Heart left ventricle (tissue), 16 donors: ENCODE results near the gene NAE1. TPM values are rescaled to one million over a fixed set of nuclear protein-coding genes. Genes with fewer than 3 reads are reported as not detected.

Experiments used
- ATAC-seq, 4 donors: fragments of 200-7000 bp; cut with Tn5 transposase; one replicate each; pipeline ENCODE4 v1.9.1; 2020 to 2022; ENCODE audit warnings: moderate library complexity in 4 of 4, mild to moderate bottlenecking in 3 of 4, moderate number of reproducible peaks in 1 of 4
- DNase-seq, 5 donors: peaks; one replicate each; pipeline ENCODE4 v3.0.0-alpha.2; 2020
- H3K27ac ChIP-seq, 12 donors: fragments of 200-600 bp; sonication (generic) in 4 of 12; one replicate each; pipeline versions ENCODE4 v1.5.0 to v1.8.0; 2016 to 2022; ENCODE audit warnings: mild to moderate bottlenecking in 2 of 12
- H3K27me3 ChIP-seq, 9 donors: fragments of 200-600 bp; sonication (generic) in 2 of 9; one replicate each; pipeline versions ENCODE4 v1.5.1 to v1.8.0; 2016 to 2022; ENCODE audit warnings: mild to moderate bottlenecking in 3 of 9
- H3K36me3 ChIP-seq, 9 donors: fragments of 200-600 bp; sonication (generic) in 2 of 9; one replicate each; pipeline versions ENCODE4 v1.5.0 to v1.8.0; 2018 to 2022; ENCODE audit warnings: mild to moderate bottlenecking in 2 of 9
- H3K4me1 ChIP-seq, 12 donors: fragments of 200-600 bp; sonication (generic) in 4 of 12; one replicate each; pipeline versions ENCODE4 v1.5.0 to v1.8.0; 2016 to 2022; ENCODE audit warnings: mild to moderate bottlenecking in 3 of 12
- H3K4me3 ChIP-seq, 12 donors: fragments of 200-600 bp; sonication (generic) in 4 of 12; one replicate each; pipeline versions ENCODE4 v1.5.0 to v1.8.0; 2017 to 2022; ENCODE audit warnings: mild to moderate bottlenecking in 9 of 12, moderate library complexity in 4 of 12
- H3K9me3 ChIP-seq, 12 donors: fragments of 200-600 bp; sonication (generic) in 4 of 12; one replicate each; pipeline versions ENCODE4 v1.5.0 to v1.8.0; 2016 to 2022; ENCODE audit warnings: mild to moderate bottlenecking in 1 of 12
- CTCF ChIP-seq, 12 donors: fragments of 200-600 bp; sonication (generic) in 4 of 12; IDR thresholded peaks; one replicate each; pipeline versions ENCODE4 v1.5.0 to v1.8.0; 2018 to 2022; ENCODE audit warnings: antibody characterized with exemption in 12 of 12, mild to moderate bottlenecking in 5 of 12
- POLR2A ChIP-seq, 2 donors: fragments of 450-650 bp; IDR thresholded peaks; one replicate each; pipeline ENCODE4 v1.6.1; 2017; ENCODE audit warnings: antibody characterized with exemption in 2 of 2, mild to moderate bottlenecking in 2 of 2, moderate library complexity in 2 of 2
- WGBS, 4 donors: extraction: QIAGEN DNeasy Blood & Tissue Kit in 2 of 4; methylation state at CpG; one replicate each; pipeline versions ENCODE4 v1.1.5 to v1.1.7; 2013 to 2018; 5-methylcytosine and 5-hydroxymethylcytosine counted together
- intact Hi-C, 10 donors: fragments of 100-400 bp; cut with DNase I; formaldehyde crosslinking; loops; one replicate each; pipeline versions ENCODE4 v1.11.1 to v1.14.2; 2022
- polyA plus RNA-seq, 2 donors: library from polyadenylated mRNA; stranded (reverse); fragments of 200-250 nt; gene quantifications; one replicate each; pipeline ENCODE4 v1.2.3, GENCODE V29; 2013
- total RNA-seq, 9 donors: library from RNA; depleted of rRNA in 2 of 9; stranded (reverse); fragments of >200 nt in 2 of 9; fragmentation: NEBNext Ultra II Directional in 3 of 9; extraction: Animal tissue kit (Norgen Biotek cat#: 25700) in 3 of 9; gene quantifications; one replicate each; pipeline versions ENCODE4 v1.1.0 to v1.2.4, GENCODE V29; 2016 to 2023
- donor health status: ischemic (EF 13 %, LVEDD 7.1; RV severe dilation, severe dysfunction).
- donor health status: healthy with polysubstance abuse.
- donor health status: DM: no; HTN: yes; CAD: no.
- donor health status: DM: no; HTN: no; CAD: no.
- donor health status: ischemic (EF 25% LVEDD 6.9; RV normal size, moderate dysfunction).
- donor health status: ischemic (EF 25% LVEDD 5.7; RV mildly dilated, moderate dysfunction).
- donor health status: healthy.
- donor health status: DM: yes; HTN: yes; CAD: no.
- donor health status: ischemic (EF 35%, LVEDD 5.7; RV mildly dilated, moderate dysfunction).
- donor health status: nonischemic (EF 11% LVEDD 7.7; RV severe dilation, severe dysfunction).
- donor health status: DM: yes; HTN: yes; CAD: no.
- donor health status: PGD.
- donor health status: ischemic (EF 29% LVEDD 5.4; RV normal size, mild dysfunction).
- donor health status: nonischemic (EF 23%, LVEDD 6.1; RV moderate dilation, normal function).

Gene NAE1
- total and polyA plus RNA-seq, 11 donors: 17.7 to 39.3 (median 29.6) TPM

- H3K27ac ChIP-seq: no peak overlapping the region
- H3K27me3 ChIP-seq: no peaks in the 10 kb centered on the region
- no peak for TF ChIP-seq CTCF (IDR thresholded peaks at IDR 0.05)
- no peak for TF ChIP-seq POLR2A (IDR thresholded peaks at IDR 0.05)
- no peak for DNase-seq
- no peaks in the 10 kb centered on the region for H3K9me3 ChIP-seq
- H3K36me3 ChIP-seq: peaks cover 0 to 14% (median 7%) of the 10 kb centered on the region in 9 donors
- no peak overlapping the region for H3K4me3 ChIP-seq
- peaks cover 0 to 28% (median 15%) of the 10 kb centered on the region in 12 donors for H3K4me1 ChIP-seq
- 78 to 87% (median 84%) methylated on average over 3 of the region's 3 CpGs for WGBS, 4 donors
- intact Hi-C loops: loop anchor here in 5 of 10 donors (1.0 to 5.0 kb wide), 2 partner anchors 35 kb away; no protein-coding TSS in a partner anchor
- ATAC-seq: no peak
Observed at GRCh38 chr16:66832190-66832589, 1.4 kb upstream of the NAE1 start.

GRCh38 chr16:66824006-66824405 is 6.8 kb downstream of the NAE1 start:
- no peak for ATAC-seq
- Histone ChIP-seq H3K4me3 (no peak overlapping the region), H3K9me3 (no peaks in the 10 kb centered on the region), H3K36me3 (peaks cover 4 to 93% (median 83%) of the 10 kb centered on the region in 9 donors), H3K4me1 (peaks cover 0 to 13% (median 4%) of the 10 kb centered on the region in 12 donors), H3K27me3 (no peaks in the 10 kb centered on the region), H3K27ac (no peak overlapping the region)
- DNase-seq: no peak
- TF ChIP-seq CTCF (IDR thresholded peaks at IDR 0.05): no peak
- intact Hi-C loops: no loop called here
- WGBS, 4 donors: 96% methylated on average over 4 of the region's 4 CpGs

DNA sequence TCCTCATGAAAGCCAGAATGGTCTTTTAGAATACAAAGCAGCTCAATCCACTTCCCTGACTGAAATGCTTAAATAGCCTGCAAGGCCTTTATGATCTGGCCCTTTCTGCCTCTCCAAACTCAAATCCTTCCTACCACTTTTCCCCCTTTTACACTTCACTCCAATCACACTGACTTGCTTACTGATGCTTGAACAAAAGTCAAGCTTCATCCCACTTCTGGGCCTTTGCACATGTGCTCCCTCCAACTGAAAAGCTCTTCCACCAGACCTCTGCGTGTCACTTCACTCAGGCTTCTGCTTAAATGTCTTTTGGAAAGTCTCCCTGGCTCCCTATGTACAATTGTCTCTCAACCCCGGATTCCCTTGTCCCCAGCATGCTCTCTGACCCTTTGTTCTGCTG is 16.0 kb downstream of the NAE1 start:
- Histone ChIP-seq H3K36me3 (peaks cover 0 to 100% (median 98%) of the 10 kb centered on the region in 9 donors), H3K27ac (no peak overlapping the region), H3K4me3 (no peak overlapping the region), H3K4me1 (no peaks in the 10 kb centered on the region), H3K9me3 (no peaks in the 10 kb centered on the region), H3K27me3 (no peaks in the 10 kb centered on the region)
- DNase-seq (no peak), ATAC-seq (no peak)
- WGBS, 4 donors: 93 to 99% (median 96%) methylated on average over 2 of the region's 2 CpGs
- TF ChIP-seq POLR2A (IDR thresholded peaks at IDR 0.05) (no peak), CTCF (IDR thresholded peaks at IDR 0.05) (no peak)
- intact Hi-C loops: loop anchor here in 3 of 10 donors (5.0 to 10.0 kb wide), 3 partner anchors 90 to 100 kb away; no protein-coding TSS in a partner anchor

DNA sequence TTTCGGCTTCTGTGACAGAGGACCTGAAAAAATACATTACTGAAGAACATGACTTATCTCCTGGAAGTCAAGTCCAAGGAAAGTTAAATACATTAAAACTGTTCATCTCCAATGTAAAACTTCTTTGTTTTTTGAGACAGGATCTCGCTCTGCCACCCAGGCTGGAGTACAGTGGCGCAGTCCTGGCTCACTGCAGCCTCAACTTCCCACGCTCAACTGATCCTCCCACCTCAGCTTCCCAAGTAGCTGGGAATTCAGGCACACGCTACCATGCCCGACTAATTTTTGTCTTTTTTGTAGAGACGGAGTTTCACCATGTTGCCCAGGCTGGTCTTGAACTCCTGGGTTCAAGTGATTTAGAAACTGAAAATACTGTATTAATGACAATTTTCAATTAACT is 19.7 kb downstream of the NAE1 start:
- Histone ChIP-seq H3K36me3 (peaks cover 0 to 100% (median 96%) of the 10 kb centered on the region in 9 donors), H3K4me3 (no peak overlapping the region), H3K27ac (no peak overlapping the region), H3K9me3 (no peaks in the 10 kb centered on the region), H3K4me1 (no peaks in the 10 kb centered on the region), H3K27me3 (no peaks in the 10 kb centered on the region)
- DNase-seq (no peak), ATAC-seq (no peak)
- TF ChIP-seq CTCF (IDR thresholded peaks at IDR 0.05): no peak
- no peak for TF ChIP-seq POLR2A (IDR thresholded peaks at IDR 0.05)
- intact Hi-C loops: loop anchor here in 3 of 10 donors (5.0 to 10.0 kb wide), 3 partner anchors 86 to 96 kb away; no protein-coding TSS in a partner anchor
- 94 to 97% (median 96%) methylated on average over 7 of the region's 7 CpGs for WGBS, 4 donors
